ENCODE results near the gene ERC2.

GRCh38 chr3:55942868-55943267, 525.4 kb downstream of the ERC2 start:
- TF ChIP-seq POLR2A (IDR thresholded peaks at IDR 0.05) (no peak), CTCF (IDR thresholded peaks at IDR 0.05) (no peak)
